NOMO-1 (cell line): ENCODE data around the gene PLEKHO1.
A peak's percentile ranks its signal among the peaks of the same experiment; 100 is the strongest.
"Not testable (repeated sequence)": the region's sequence is repeated elsewhere in the genome, so short reads cannot be mapped to it uniquely, and the experiment has no call there.

Experiments used
- DNase-seq, 2 experiments: peaks; one replicate each; lab custom pipeline; 2025; ENCODE audit not compliant: unreplicated experiment in 2 of 2; lab: John Stamatoyannopoulos, UW

Gene PLEKHO1

DNA sequence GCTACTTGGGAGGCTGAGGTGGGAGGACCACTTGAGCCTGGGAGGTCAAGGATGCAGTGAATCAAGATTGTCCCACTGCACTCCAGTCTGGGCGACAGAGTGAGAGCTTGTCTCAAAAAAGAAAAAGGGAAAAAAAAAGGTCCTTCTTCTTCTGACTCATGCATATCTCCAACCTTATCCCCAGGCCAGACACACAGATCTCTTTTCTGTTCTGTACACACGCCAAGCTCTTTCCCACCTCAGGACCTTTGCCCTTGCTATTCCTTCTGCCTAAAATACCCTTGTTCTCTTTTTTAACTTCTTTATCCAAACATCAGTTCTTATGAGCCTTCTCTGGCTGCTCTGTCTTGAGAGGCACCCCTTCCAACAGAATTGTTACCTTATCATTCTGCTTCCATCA, 22.1 kb downstream of the PLEKHO1 start:
- DNase-seq: no peak

DNA sequence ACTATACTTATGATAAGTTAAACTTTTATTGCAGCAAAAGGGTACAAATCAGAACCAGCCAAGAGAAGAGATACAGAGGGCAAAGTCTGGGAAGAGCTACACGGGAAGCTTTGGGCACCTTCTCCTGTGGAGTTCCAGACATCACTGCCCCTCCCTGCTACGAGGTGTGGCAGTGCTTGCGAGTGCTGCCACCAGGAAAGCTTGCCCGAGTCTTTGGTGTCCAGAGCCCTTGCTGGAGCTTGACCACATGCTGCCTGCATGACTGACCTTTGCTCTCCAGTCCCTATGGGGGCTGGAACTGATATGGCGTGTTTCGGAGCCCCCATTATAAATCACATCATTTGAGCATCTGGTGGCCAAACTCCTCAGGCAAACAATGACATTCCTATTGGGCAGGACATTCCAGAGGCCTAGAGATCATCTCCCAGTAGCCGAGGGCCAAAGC, 23.4 kb downstream of the PLEKHO1 start:
- DNase-seq: no peak

DNA sequence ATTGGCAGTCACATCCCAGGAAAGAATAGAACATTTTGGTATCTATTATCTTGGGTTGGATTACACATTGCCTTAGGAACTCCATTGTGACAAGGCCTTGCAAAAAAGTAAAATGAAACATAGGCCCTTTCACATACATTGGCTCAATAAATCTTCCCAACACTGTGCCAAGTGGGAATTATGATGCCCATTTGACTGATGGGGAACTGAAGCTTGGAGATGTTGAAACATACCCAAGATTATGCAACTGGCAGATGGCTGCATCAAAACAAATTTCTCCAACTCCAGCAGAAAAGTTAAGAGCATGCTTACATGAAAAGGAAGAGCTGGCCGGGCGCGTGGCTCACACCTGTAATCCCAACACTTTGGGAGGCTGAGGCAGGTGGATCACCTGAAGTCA, 26.9 kb downstream of the PLEKHO1 start:
- peak in 1 of 2 experiments; percentile 68 for DNase-seq

DNA sequence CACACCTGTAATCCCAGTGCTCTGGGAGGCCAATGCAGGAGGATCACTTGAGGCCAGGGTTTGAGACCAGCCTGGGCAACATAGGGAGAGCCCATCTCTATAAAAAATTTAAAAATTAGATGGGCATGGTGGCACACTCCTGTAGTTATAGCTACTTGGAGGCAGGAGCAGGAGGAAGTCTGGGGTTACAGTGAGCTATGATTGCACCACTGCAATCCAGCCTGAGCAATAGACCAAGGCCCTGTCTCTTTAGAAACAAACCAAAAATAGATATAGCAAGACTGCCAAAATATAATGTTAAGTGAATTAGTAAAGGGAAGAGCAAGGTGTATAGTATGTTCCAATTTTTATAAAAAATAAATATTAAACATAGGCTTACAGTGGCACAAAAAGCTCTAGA, 28.8 kb downstream of the PLEKHO1 start:
- peak; percentile 41 to 65 for DNase-seq

DNA sequence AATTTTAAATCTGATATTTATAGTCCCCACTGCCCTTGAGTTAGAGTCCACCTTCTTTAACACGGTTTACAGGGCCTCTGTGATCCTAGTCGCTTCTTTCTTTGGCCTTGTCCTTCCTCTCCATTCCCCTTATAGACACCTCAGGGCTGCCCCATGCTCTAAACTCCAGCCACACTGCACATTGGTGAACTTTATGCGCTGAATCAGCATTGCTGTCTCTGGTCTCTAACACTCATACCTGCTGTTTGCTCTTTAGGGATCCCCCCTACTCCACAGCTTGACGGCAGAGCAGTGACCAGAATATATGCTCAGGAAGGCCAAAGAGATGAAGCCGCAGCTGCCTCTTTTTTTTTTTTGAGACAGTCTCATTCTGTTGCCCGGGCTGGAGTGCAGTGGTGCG, 30.2 kb downstream of the PLEKHO1 start:
- DNase-seq: no peak

DNA sequence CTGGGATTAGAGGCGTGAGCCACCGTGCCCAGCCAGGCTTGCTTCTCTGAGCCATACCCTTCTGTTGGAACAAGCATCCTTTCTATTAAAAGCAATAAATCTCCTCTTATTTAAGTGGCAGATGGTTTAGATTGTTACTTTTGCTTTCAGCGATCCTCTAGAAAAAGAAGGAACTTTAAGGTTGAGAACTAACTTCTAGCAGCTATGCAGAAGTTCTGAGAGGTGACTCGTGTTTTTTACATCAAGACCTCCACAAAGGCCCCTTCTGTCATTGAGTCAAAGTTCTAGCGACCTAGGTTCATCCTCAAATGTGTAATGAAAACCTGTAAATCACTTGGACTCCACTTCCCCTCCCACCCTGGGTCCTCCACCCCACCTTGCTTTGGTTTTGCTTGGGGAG, 30.8 kb downstream of the PLEKHO1 start:
- peak; percentile 45 to 85 for DNase-seq

DNA sequence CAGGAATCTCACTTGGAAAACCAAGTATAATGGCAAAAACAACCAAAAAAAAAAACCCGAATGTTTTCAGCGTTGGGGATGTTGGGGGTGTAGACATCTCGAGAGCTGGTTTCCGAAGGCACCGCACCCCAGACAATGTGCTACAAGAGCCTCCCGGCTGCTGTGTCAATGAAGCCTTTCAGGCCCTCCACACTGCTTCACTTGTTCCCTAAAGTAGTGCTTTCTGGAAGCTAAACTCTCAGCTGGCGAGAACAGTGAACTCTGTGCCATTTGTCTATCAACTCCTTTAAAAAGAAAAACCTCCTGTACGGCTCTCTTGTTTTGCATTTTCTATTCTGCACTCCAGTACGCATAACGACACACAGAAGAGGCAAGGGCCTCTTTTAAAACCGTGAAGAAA, 32.5 kb downstream of the PLEKHO1 start:
- DNase-seq: no peak

DNA sequence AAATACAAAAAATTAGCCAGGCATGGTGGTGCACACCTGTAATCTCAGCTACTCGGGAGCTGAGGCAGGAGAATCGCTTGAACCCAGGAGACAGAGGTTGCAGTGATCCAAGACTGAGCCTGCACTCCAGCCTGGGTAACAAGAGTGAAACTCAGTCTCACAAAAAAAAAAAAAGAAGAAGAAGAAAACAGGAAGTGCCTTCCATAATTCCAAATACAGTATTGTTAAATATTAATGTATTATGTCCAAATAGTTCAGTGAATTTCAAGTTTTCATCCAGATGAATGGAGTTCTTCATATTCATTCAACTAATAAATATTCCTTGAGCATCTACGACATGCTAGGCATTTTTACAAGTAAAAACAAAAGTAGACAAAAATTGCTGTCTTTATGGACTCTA, 33.3 kb downstream of the PLEKHO1 start:
- peak in 1 of 2 experiments; percentile 43 for DNase-seq

DNA sequence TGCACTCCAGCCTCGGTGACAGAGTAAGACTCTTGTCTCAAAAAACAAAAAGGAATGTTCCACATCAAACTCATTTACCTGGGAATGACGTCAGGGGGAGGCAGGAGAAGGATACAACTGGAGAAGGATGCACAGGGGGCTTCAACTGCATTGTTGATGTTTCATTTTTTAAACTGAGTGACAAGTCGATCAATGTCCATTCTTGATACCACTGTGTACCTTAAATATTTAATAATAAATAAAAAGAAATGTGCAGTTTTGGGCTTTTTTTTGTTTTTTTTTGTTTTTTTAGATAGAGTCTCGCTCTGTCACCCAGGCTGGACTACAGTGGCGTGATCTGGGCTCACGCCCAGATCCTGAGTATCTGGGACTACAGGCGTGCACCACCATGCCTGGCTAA, 35.8 kb downstream of the PLEKHO1 start:
- no peak for DNase-seq

DNA sequence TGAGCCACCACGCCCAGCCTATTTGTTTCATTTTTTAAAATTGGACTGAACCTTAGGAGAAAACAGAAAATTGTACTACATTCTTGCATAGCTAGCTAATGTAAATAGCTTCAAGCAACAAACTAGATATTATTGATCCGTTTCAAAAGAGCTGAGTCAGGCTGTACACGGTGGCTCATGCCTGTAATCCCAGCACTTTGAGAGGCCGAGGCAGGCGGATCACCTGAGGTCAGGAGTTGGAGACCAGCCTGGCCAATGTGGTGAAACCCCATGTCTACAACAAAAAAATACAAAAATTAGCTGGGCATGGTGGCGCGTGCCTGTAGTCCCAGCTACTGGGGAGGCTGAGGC, 36.7 kb downstream of the PLEKHO1 start:
- not testable (repeated sequence) for DNase-seq

DNA sequence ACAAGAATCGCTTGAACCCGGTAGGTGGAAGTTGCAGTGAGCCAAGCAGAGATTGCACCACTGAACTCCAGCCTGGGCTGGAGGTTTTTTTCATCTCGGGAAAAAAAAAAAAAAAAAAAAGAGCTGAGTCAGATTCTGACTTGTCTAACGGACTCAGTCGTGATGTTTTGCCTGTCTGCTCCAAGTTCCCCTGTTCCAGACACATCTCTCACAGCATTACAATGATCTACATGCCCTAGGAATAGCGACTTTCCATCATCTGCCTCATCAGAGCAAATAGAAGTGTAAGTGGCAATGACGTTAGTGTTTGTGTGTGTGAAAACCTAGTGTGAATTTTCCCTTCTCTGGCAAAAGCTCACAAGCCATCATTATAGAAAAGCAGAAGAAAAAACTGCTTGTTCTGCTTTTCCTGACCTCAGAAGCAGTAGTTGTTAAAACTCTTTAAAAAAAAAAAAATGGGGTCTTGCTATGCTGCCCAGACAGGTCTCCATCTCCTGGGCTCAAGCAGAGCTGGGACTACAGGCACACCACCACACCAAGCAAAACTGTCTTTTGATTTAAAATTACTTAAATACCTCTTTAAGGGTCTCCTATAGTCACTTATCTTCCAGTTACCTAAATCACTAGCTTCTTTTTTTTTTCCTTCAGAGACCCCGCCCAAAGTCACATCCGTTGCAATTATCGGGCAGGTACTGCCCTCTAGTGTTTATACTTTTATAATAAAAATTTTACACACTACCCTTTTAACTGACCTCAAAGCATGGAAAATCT, 37.3 kb downstream of the PLEKHO1 start:
- DNase-seq: peak; percentile 60 to 91

DNA sequence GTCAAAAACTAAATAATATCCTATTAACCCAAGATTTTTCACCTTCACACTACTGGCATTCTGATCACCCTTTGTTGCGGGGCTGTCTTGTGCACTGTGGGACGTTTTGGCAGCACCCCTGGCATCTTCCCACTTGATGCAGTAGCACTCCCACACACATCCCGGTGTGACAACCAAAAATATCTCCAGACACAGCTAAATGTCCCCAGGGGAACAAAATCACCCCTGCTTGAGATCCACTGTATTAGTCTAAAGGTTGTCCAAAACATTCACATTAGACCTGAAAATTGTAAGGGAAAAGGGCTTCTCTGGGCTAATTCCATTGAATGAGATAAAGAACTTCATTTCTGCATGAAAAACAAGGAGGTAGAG, 37.8 kb downstream of the PLEKHO1 start:
- no peak for DNase-seq

DNA sequence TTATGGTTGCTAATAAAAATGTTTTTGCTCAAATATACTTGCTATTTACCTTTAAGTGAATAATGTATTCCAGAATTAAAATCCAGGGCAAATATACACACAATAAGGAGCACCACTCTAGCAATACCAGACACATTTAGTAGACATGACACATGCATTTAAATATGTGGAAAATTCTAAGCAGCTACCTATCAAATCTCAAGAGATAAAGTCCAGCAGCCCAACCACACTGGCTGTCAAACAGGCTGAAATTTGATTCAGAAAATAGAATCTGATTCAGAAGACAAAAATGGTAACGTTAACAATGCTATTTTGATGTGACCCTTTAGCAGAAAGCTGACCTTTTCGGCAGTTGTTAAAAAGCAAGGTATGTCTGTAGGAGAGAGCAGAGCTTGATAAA, 42.3 kb downstream of the PLEKHO1 start:
- DNase-seq: no peak

DNA sequence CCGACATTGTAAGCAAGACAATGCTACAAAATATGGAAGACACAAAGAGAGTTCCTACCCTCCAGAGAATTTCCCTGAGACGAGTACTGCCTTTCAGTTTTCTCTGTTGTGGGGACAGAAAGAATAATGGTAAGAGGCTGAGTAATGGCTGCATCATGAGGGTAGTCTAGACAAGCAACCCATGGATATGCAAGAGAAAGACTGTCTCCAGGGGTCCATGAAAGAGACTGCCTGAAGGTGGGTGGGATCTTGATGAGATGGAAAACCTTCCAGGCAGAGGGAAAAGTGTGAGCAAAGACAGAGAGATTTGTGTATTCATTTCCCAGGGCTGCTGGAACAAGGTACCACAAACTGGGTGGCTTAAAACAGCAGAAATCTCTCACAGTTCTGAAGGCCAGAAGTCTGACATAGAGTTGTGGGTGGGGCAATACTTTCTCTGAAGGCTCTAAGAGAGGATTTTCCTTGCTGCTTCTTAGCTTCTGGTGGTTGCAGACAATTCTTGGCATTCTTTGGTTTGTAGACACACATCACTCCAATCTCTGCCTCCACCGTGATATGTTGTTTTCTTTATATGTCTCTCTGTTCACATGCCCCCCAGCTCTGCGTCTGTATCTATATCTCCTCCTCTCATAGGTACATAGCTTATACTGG, 44.8 kb downstream of the PLEKHO1 start:
- DNase-seq: no peak

DNA sequence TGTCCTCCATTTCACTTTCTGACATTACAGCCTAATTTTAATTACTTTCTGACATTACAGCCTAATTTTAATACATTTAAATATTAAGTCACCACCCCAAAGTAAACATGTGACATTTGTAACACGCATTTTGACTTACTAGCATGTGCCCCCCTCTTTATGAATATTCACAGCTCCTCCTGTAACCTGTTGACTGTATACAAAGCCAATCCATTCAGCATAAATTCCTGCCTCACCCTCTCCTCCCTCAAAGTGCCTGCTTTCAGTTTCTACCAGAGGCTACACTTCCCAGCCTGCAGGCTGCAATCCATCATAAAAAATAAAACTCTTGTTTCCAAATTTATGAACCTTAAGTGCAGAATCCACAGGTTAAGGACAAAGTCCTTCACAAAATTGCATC, 46.7 kb downstream of the PLEKHO1 start:
- DNase-seq: no peak

DNA sequence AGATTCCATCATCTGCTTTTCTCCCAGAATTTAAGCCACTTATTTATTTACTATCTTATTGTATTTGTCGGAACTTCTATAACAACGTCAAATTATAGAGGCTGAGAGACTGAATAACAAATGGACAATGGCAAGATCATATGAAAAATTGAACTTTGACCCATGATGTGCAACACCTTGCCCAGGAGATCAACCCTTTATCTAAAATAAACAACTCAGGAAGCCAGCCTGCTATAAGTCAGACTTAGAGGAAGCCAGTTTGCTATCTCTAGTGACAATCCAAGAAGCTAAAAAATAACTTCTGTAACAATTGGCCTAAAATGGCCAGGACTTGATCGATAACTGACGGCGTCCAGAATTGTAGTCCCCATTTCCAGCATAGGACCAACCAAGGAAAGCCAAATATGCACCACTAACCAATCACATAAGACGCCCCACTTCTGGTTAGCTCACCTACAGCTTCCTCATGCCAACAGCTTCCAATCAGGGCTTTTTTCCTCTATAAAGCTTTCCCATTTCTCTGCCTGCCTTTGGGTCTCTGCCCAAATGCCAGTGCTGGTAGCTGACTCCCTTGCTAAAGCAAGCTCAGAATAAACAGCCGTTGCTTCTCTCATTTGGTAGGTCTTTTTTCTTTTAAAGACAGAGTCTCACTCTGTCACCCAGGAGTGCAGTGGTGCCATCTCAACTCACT, 57.7 kb downstream of the PLEKHO1 start:
- no peak for DNase-seq

DNA sequence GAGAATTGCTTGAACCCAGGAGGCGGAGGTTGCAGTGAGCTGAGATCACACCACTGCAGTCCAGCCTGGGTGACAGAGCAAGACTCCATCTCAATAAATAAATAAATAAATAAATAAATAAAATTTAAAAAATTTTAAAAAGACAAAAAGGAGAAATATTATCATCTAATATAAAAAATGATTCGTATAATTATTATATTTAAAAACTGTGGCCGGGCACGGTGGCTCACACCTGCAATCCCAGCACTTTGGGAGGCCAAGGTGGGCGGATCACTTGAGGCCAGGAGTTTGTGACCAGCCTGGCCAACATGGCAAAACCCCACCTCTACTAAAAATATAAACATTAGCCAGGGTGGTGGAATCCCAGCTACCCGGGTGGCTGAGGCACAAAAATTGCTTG, 58.7 kb downstream of the PLEKHO1 start:
- DNase-seq: not testable (repeated sequence)
